Measurements from ENCODE around the gene CCR2. TPM values are rescaled to one million over a fixed set of nuclear protein-coding genes. Genes with fewer than 3 reads are reported as not detected.
A peak's percentile ranks its signal among the peaks of the same experiment; 100 is the strongest.

Gene CCR2
- total RNA-seq, 1 donor: under 0.01 TPM

DNA sequence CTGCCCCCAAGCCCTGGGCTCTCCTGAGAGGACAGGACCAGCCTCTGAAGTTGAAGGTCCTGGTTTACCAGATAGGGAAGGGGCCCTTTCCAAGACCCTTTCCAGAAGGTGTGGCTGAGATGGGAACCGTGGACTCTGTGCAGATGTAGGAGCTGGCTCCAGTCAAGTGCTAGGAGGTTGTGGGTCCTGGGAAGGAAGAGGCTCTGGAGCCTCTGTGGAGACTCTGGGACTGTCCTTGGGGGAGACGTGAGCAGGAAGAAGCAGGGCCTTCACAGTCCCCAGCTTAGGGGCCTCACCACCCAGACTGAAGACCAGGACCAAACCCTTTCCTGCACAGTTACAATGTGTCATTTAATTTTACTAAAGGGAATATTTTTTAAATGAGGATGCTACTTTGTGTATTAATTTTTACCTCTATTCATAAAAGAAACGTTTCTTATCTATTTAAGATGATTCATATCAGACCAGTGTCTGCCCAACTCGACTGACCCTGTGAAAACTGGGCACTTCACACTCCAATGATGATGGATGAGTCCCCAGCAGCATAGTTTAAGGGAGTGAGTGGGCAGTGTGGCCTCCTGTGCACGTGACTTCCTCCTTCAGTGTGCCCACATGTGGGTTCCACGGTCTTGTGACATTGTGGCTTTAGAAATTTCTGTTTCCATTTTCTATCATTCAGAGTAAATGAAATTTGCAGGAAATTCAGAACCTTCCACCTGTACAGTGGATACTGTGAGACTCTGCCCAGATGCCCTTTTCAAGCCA, 42.0 kb downstream of the CCR2 start:
- H3K4me3 ChIP-seq (ENCODE audit: low read depth, low read length): no peak overlapping the region
- no peak for DNase-seq (ENCODE audit: low read depth)
- TF ChIP-seq, protein P1, sequence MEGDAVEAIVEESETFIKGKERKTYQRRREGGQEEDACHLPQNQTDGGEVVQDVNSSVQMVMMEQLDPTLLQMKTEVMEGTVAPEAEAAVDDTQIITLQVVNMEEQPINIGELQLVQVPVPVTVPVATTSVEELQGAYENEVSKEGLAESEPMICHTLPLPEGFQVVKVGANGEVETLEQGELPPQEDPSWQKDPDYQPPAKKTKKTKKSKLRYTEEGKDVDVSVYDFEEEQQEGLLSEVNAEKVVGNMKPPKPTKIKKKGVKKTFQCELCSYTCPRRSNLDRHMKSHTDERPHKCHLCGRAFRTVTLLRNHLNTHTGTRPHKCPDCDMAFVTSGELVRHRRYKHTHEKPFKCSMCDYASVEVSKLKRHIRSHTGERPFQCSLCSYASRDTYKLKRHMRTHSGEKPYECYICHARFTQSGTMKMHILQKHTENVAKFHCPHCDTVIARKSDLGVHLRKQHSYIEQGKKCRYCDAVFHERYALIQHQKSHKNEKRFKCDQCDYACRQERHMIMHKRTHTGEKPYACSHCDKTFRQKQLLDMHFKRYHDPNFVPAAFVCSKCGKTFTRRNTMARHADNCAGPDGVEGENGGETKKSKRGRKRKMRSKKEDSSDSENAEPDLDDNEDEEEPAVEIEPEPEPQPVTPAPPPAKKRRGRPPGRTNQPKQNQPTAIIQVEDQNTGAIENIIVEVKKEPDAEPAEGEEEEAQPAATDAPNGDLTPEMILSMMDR (IDR thresholded peaks at IDR 0.05; ENCODE audit: insufficient read depth, low read length): no peak

DNA sequence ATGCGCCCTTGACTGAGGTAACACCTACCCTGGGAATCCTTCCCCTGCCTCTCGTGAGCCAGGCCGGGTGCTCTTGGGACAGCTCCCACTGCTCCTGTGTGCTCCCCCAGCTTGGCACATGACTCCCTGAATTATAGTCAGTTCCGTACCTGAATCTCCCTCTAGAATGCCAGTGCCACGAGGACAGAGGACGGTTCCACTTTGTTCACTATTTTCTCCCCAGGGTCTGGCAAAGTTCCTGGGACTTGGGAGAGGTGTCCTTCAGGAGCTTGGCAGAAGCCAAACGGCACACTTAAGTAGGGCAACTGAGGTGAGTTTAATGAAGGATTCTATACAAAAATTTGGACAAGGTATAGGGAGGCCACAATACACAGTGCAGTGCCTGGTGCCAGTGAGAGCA, 43.2 kb downstream of the CCR2 start:
- TF ChIP-seq, protein P1 (IDR thresholded peaks at IDR 0.05; ENCODE audit: insufficient read depth, low read length): no peak
- H3K4me3 ChIP-seq (ENCODE audit: low read depth, low read length): no peak overlapping the region
- DNase-seq (ENCODE audit: low read depth): no peak

DNA sequence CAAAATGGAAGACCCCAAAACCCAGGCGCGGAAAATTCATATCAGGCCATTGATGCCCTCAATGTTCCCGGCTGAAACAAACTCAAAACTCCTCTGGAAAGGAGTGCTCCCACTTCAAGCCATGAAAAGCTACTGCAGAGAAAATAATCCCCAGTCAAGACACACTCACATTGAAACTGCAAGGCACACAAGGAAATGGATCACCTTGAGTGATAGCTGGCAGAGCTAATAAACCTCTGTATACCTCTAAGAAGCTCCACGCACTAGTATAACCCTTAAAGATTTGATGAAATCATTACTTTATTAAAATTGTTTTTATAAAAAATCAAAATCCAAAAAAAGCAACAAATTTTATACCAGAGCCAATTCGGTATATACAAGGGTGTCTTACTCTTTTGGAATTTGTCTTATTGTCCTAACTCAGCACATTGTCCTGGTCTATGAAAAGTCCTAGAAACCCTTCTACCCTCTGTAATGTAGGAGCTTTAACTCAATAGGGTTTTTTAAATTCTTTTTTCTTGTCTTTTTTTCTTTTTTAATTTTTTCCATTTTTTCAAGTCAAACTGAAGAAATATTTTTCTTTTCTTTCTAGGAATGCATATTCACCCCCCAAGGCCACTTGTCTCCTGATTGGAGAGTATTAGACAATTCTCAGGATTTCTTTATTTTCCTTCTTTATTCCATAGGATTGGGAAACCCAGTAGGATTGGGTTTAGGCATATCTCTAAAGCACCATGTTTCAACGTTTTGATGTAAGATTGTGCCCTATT, 44.5 kb downstream of the CCR2 start:
- TF ChIP-seq, protein P1 (IDR thresholded peaks at IDR 0.05; ENCODE audit: insufficient read depth, low read length): no peak
- DNase-seq (ENCODE audit: low read depth): no peak
- no peak overlapping the region for H3K4me3 ChIP-seq (ENCODE audit: low read depth, low read length)

DNA sequence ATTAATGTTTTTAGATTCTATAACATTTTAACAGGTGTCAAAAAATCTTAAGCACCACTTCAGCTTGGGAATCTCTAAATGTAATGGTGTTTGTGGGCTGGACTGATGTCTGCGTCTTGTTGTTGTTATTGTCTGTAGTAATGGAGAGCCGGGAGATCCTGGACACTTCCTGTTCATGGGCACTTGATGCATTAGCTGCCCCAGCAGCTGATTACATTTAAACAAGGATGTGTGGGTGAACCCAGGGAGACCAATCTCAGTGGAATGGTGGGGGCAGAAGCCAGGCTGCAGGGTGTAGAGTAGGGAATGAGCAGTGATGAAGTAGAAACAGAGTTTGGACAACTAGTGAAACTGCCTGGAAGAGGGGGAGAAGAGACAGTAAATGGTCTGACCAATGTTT, 45.2 kb downstream of the CCR2 start:
- TF ChIP-seq, protein P1 (IDR thresholded peaks at IDR 0.05; ENCODE audit: insufficient read depth, low read length): no peak
- H3K4me3 ChIP-seq (ENCODE audit: low read depth, low read length): no peak overlapping the region
- no peak for DNase-seq (ENCODE audit: low read depth)

DNA sequence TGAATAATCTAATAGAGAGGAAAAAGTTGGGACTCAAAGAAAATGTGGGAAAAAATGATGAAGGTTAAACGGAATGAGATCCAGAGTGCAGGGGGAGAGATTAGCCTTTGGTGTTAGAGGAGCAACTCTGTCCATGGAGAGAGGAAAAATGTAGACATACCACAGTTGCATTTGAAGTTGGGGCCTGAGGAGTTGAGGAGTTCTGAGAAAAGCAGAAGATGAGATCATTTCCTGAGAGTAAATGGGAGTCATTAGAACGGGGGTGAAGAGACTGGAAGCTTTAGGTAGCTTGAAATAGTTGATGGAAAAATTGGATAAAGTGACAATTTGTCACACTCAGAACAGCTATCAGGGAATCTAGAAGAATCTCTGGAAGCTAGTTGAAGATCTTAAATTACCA, 45.6 kb downstream of the CCR2 start:
- H3K4me3 ChIP-seq (ENCODE audit: low read depth, low read length): no peak overlapping the region
- TF ChIP-seq, protein P1 (IDR thresholded peaks at IDR 0.05; ENCODE audit: insufficient read depth, low read length): no peak
- no peak for DNase-seq (ENCODE audit: low read depth)

DNA sequence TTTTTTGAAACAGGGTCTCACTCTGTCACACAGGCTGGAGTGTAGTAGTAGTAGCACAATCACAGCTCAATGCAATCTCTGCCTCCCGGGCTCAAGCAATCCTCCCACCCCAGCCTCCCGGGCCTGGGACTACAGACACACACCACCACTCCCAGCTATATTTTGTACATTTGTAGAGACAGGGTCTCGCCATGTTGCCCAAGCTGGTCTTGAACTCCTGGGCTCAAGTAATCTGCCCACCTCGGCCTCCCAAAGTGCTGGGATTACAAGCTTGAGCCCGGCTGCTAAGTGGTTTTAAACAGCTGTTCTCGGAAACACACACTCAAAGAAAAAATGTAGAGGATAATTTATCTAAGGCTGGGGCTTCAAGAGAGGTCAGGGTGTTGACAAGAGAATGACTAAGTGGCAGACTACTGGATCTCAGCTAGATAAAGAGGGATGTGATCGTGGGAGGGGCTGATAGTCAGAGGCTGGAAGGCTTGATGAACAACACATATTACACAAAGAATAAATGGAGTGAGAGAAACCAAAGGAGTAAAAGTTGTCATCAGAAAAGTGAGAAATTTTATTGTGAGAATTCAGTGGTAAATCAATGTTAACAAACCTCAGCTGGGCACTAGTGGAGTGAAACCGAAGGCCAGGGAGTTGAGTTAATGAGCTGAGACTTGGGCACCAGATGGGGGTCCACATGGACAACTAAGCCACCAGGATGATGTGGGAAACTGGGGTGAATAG, 46.3 kb downstream of the CCR2 start:
- DNase-seq (ENCODE audit: low read depth): peak; percentile 70
- TF ChIP-seq, protein P1 (IDR thresholded peaks at IDR 0.05; ENCODE audit: insufficient read depth, low read length): no peak
- H3K4me3 ChIP-seq (ENCODE audit: low read depth, low read length): no peak overlapping the region

Measured in fibroblast of the aortic adventitia (primary cell).